Measurements from ENCODE around the gene TEX14. TPM values are rescaled to one million over a fixed set of nuclear protein-coding genes. Genes with fewer than 3 reads are reported as not detected.
A peak's percentile ranks its signal among the peaks of the same experiment; 100 is the strongest.

TEX14 gene
- total and polyA plus RNA-seq, 10 of the 15 experiments (the other 5 are each of a cell fraction or from before 2014, with no cell fraction given) = 0.15 to 1.3 (median 0.66) TPM

GRCh38 chr17:58517928-58518609 lies 173.8 kb downstream of the TEX14 start:
- peak overlapping the region; percentile 97 for H3K9ac ChIP-seq (ENCODE audit: control insufficient read depth, insufficient read depth, low read length)
- H3K4me1 ChIP-seq (ENCODE audit: control insufficient read depth, insufficient read depth, low read length) = peaks cover 18% of the 10 kb centered on the region
- POLR2A ChIA-PET = interaction anchor here (0.8 to 1.4 kb wide), 5 partner anchors 13 to 484 kb away, joined by 3 to 4 read pairs (median 3); partner anchors contain the start of gene SUPT4H1
- peak; percentile 11; the same call in 1 of the 2 replicates for TF ChIP-seq RCOR1 (conservative IDR thresholded peaks at IDR 0.05; ENCODE audit: low read depth, low read length)
- TF ChIP-seq DPF2 (IDR thresholded peaks at IDR 0.05) = no peak
- TF ChIP-seq NR2C2 (IDR thresholded peaks at IDR 0.05; ENCODE audit: borderline replicate concordance, control insufficient read depth, insufficient read length, low read depth) = no peak
- TF ChIP-seq SPI1 (IDR thresholded peaks at IDR 0.05; ENCODE audit: borderline replicate concordance, insufficient read depth, low read depth, low read length) = no peak
- no peak for TF ChIP-seq ZNF217 (IDR thresholded peaks at IDR 0.05)
- TF ChIP-seq USF1 (IDR thresholded peaks at IDR 0.05; ENCODE audit: borderline replicate concordance, extremely low read length, insufficient read depth, low read depth, low read length) = no peak
- no peak for TF ChIP-seq ZNF687 (IDR thresholded peaks at IDR 0.05)
- TF ChIP-seq E2F4 (IDR thresholded peaks at IDR 0.05; ENCODE audit: low read depth, low read length) = no peak
- TF ChIP-seq BACH1 (IDR thresholded peaks at IDR 0.05; ENCODE audit: borderline replicate concordance) = no peak; the same call in 1 of the 2 replicates
- no peak for TF ChIP-seq RB1 (IDR thresholded peaks at IDR 0.05; ENCODE audit: borderline replicate concordance)
- TF ChIP-seq STAT3 (IDR thresholded peaks at IDR 0.05; ENCODE audit: low read depth, low read length) = no peak
- TF ChIP-seq TCF12 (IDR thresholded peaks at IDR 0.05; ENCODE audit: low read depth, low read length) = no peak; the same call in 1 of the 2 replicates
- TF ChIP-seq USF2 (IDR thresholded peaks at IDR 0.05; ENCODE audit: borderline replicate concordance, low read depth, low read length) = no peak
- no peak for TF ChIP-seq STAT1 (conservative IDR thresholded peaks at IDR 0.05)
- peak; percentile 73; the same call in 1 of the 2 replicates for TF ChIP-seq NBN (IDR thresholded peaks at IDR 0.05)
- TF ChIP-seq BRCA1 (IDR thresholded peaks at IDR 0.05; ENCODE audit: low read depth, low read length) = no peak
- TF ChIP-seq HCFC1 (IDR thresholded peaks at IDR 0.05; ENCODE audit: low read length) = peak; percentile 61

More at GRCh38 chr17:58517928-58518609, 173.8 kb downstream of the TEX14 start:
- SMC1A ChIA-PET (ENCODE audit: uncharacterized antibody, unreplicated experiment) = interaction anchor here (0.8 to 2.3 kb wide), 10 partner anchors 8 to 635 kb away, joined by 3 to 28 read pairs (median 4); no protein-coding TSS in a partner anchor
- in situ Hi-C loops (cut with MboI) (no loop called here), intact Hi-C loops (cut with micrococcal nuclease; ENCODE audit: unreplicated experiment) (loop anchor here (1.0 to 5.0 kb wide), 7 partner anchors 69 to 487 kb away; no protein-coding TSS in a partner anchor)
- H3K36me3 ChIP-seq (ENCODE audit: control insufficient read depth in 2 of 2, insufficient read depth in 2 of 2, low read length in 1 of 2) = no peaks in the 10 kb centered on the region
- H3K4me3 ChIP-seq = peak overlapping the region; percentile 99
- H4K20me1 ChIP-seq (ENCODE audit: control insufficient read depth, insufficient read depth) = no peaks in the 10 kb centered on the region
- H3K79me2 ChIP-seq (ENCODE audit: control insufficient read depth, insufficient read depth, low read length) = peaks cover 28% of the 10 kb centered on the region
- WGBS (ENCODE audit: insufficient coverage, insufficient replicate concordance, low lambda C conversion rate, missing lambda C conversion rate) = under 1% methylated on average over 39 of the region's 39 CpGs
- CTCF ChIA-PET = interaction anchor here (0.8 to 2.6 kb wide), 19 partner anchors 8 to 921 kb away, joined by 3 to 23 read pairs (median 4); partner anchors contain the start of genes RAD51C and TEX14
- BruUV-seq (replicated peaks) = TSS peak; percentile 95
- peak overlapping the region; percentile 100 for H2AFZ ChIP-seq (ENCODE audit: control insufficient read depth, low read depth, low read length)
- no peaks in the 10 kb centered on the region; the same call in 2 of the 3 replicates for H3K9me3 ChIP-seq (replicated peaks; ENCODE audit: control insufficient read depth, insufficient read depth, low read length)
- ATAC-seq = peak; percentile 89
- peak overlapping the region; percentile 78 for H3K4me2 ChIP-seq (ENCODE audit: control insufficient read depth, insufficient read depth)
- DNase-seq (ENCODE audit: low read depth, low spot score) = peak; percentile 99
- RAD21 ChIA-PET (ENCODE audit: unreplicated experiment) = interaction anchor here (0.9 to 3.9 kb wide), 12 partner anchors 12 to 490 kb away, joined by 3 to 37 read pairs (median 3); no protein-coding TSS in a partner anchor
- H3K27me3 ChIP-seq (replicated peaks in 1 of 2; ENCODE audit: control insufficient read depth in 2 of 2, insufficient read depth in 2 of 2, low read length in 1 of 2) = no peaks in the 10 kb centered on the region
- peak; percentile 100 for FAIRE-seq
- H3K27ac ChIP-seq (ENCODE audit: control insufficient read depth, insufficient read depth) = peak overlapping the region; percentile 93

Measured in GM12878 (cell line).